Trophoblast cell (in vitro differentiated cells and primary cell): ENCODE measurements around the gene SHISA8.

Source experiments
- DNase-seq, 2 donors: peaks; one replicate each; pipeline ENCODE4 v3.0.0-alpha.2; 2016
- H2AFZ ChIP-seq: 2 replicates; pipeline ENCODE4 v1.6.1; 2013; ENCODE audit warnings: low read length, moderate library complexity, mild to moderate bottlenecking; ENCODE audit not compliant: insufficient read depth, poor library complexity
- H2AK5ac ChIP-seq: 2 replicates; pipeline ENCODE4 v1.6.1; 2013; ENCODE audit warnings: mild to moderate bottlenecking, low read length
- H2BK120ac ChIP-seq: 2 replicates; pipeline ENCODE4 v1.6.1; 2013; ENCODE audit warnings: low read length, mild to moderate bottlenecking, moderate library complexity; ENCODE audit not compliant: insufficient read depth, poor library complexity
- H2BK12ac ChIP-seq: 2 replicates; pipeline ENCODE4 v1.6.1; 2013; ENCODE audit warnings: mild to moderate bottlenecking, low read length, moderate library complexity
- H2BK5ac ChIP-seq: 2 replicates; pipeline ENCODE4 v1.6.1; 2013; ENCODE audit warnings: low read length, low read depth, moderate library complexity, mild to moderate bottlenecking; ENCODE audit not compliant: poor library complexity
- H3K14ac ChIP-seq: 2 replicates; pipeline ENCODE4 v1.6.1; 2013; ENCODE audit warnings: mild to moderate bottlenecking, low read length
- H3K18ac ChIP-seq: 2 replicates; pipeline ENCODE4 v1.6.1; 2013; ENCODE audit warnings: mild to moderate bottlenecking, low read length
- H3K23ac ChIP-seq: 2 replicates; pipeline ENCODE4 v1.6.1; 2013; ENCODE audit warnings: low read length
- H3K27ac ChIP-seq: 2 replicates; pipeline ENCODE4 v1.5.1; 2013; ENCODE audit warnings: low read depth, mild to moderate bottlenecking, inconsistent platforms, low read length, moderate library complexity
- H3K27me3 ChIP-seq: 2 replicates; pipeline ENCODE4 v1.6.1; 2013; ENCODE audit warnings: inconsistent platforms, mild to moderate bottlenecking, low read length, moderate library complexity; ENCODE audit not compliant: insufficient read depth
- H3K36me3 ChIP-seq, 2 experiments: 1 replicate in 1 of 2; 2 replicates in 1 of 2; pipeline ENCODE4 v1.6.1; 2013; ENCODE audit warnings: low read length in 2 of 2, mild to moderate bottlenecking in 2 of 2, moderate library complexity in 1 of 2; ENCODE audit not compliant: insufficient read depth in 2 of 2, control insufficient read depth in 1 of 2
- H3K4ac ChIP-seq: 2 replicates; pipeline ENCODE4 v1.6.1; 2013; ENCODE audit warnings: low read depth, mild to moderate bottlenecking, low read length, moderate library complexity
- H3K4me1 ChIP-seq, 2 experiments: 1 replicate in 1 of 2; 2 replicates in 1 of 2; pipeline ENCODE4 v1.6.1; 2013; ENCODE audit warnings: low read length in 2 of 2, mild to moderate bottlenecking in 2 of 2, moderate library complexity in 1 of 2; ENCODE audit not compliant: insufficient read depth in 2 of 2, control insufficient read depth in 1 of 2
- H3K4me2 ChIP-seq: 2 replicates; pipeline ENCODE4 v1.6.1; 2013; ENCODE audit warnings: inconsistent platforms, mild to moderate bottlenecking, low read length, moderate library complexity
- H3K4me3 ChIP-seq: 2 replicates; pipeline ENCODE4 v1.5.1; 2013; ENCODE audit warnings: mild to moderate bottlenecking, low read depth, low read length, inconsistent platforms
- H3K79me1 ChIP-seq: one replicate; pipeline ENCODE4 v1.6.1; 2013; ENCODE audit warnings: low read length
- H3K79me2 ChIP-seq: 2 replicates; pipeline ENCODE4 v1.6.1; 2013; ENCODE audit warnings: low read length, mild to moderate bottlenecking; ENCODE audit not compliant: control insufficient read depth, insufficient read depth, poor library complexity
- H3K9ac ChIP-seq: 2 replicates; pipeline ENCODE4 v1.6.1; 2013; ENCODE audit warnings: mild to moderate bottlenecking, low read length
- H3K9me3 ChIP-seq: 2 replicates; pipeline ENCODE4 v1.6.1; 2013; ENCODE audit warnings: low read depth, mild to moderate bottlenecking, control low read depth, inconsistent platforms, low read length; ENCODE audit not compliant: insufficient read depth
- H4K12ac ChIP-seq: 2 replicates; pipeline ENCODE4 v1.6.1; 2013; ENCODE audit warnings: low read depth, mild to moderate bottlenecking, low read length, moderate library complexity
- H4K8ac ChIP-seq: 2 replicates; pipeline ENCODE4 v1.6.1; 2013; ENCODE audit warnings: low read depth, mild to moderate bottlenecking, low read length, moderate library complexity
- H4K91ac ChIP-seq: one replicate; pipeline ENCODE4 v1.6.1; 2013; ENCODE audit warnings: low read depth, mild to moderate bottlenecking, low read length, moderate library complexity
- WGBS: extraction: QIAGEN DNeasy Blood & Tissue Kit; methylation state at CpG from one replicate; pipeline ENCODE4 v1.1.7; 2013; ENCODE audit warnings: missing lambda C conversion rate; ENCODE audit not compliant: insufficient read length, insufficient coverage; ENCODE audit errors: extremely low coverage; 5-methylcytosine and 5-hydroxymethylcytosine counted together

The SHISA8 gene

DNA sequence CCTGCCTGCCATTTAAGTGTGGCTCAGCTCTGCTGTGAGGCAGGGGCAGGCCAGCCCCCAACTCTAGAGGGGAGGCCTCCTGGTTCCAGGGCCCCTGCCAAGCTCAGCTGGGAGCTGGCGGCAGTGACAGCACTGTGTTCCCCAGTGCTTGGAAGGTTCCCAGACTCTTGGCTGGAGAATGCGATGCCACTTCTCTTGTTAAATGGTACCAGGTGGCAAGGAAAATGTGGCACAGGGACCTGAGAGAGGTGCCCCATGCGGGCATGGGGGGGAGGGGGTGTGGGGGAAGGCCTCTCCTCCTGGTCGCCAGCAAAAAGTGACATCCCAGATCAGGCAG lies 20.1 kb upstream of the SHISA8 start:
- no peak overlapping the region for H4K12ac ChIP-seq
- no peak overlapping the region for H2AK5ac ChIP-seq
- whole genome bisulfite sequencing, result no CpG with 5 or more reads among the region's 4 CpGs
- no peak overlapping the region for H2BK5ac ChIP-seq
- H4K91ac ChIP-seq, result no peak overlapping the region
- H3K4ac ChIP-seq, result no peak overlapping the region
- no peak overlapping the region for H3K18ac ChIP-seq
- no peak overlapping the region for H3K4me3 ChIP-seq
- no peaks in the 10 kb centered on the region for H3K27me3 ChIP-seq
- no peak overlapping the region for H2AFZ ChIP-seq
- no peak overlapping the region for H3K4me2 ChIP-seq
- no peak overlapping the region for H3K27ac ChIP-seq
- H3K79me2 ChIP-seq, result no peaks in the 10 kb centered on the region
- H4K8ac ChIP-seq, result no peak overlapping the region
- H3K79me1 ChIP-seq, result no peaks in the 10 kb centered on the region
- H3K4me1 ChIP-seq, result no peaks in the 10 kb centered on the region
- H3K14ac ChIP-seq, result no peak overlapping the region
- H2BK120ac ChIP-seq, result no peak overlapping the region
- no peak for DNase-seq
- no peak overlapping the region for H2BK12ac ChIP-seq
- H3K9me3 ChIP-seq, result peaks cover 3% of the 10 kb centered on the region
- no peak overlapping the region for H3K23ac ChIP-seq
- H3K9ac ChIP-seq, result no peak overlapping the region
- H3K36me3 ChIP-seq, result peaks cover 9 to 12% of the 10 kb centered on the region in 2 experiments

DNA sequence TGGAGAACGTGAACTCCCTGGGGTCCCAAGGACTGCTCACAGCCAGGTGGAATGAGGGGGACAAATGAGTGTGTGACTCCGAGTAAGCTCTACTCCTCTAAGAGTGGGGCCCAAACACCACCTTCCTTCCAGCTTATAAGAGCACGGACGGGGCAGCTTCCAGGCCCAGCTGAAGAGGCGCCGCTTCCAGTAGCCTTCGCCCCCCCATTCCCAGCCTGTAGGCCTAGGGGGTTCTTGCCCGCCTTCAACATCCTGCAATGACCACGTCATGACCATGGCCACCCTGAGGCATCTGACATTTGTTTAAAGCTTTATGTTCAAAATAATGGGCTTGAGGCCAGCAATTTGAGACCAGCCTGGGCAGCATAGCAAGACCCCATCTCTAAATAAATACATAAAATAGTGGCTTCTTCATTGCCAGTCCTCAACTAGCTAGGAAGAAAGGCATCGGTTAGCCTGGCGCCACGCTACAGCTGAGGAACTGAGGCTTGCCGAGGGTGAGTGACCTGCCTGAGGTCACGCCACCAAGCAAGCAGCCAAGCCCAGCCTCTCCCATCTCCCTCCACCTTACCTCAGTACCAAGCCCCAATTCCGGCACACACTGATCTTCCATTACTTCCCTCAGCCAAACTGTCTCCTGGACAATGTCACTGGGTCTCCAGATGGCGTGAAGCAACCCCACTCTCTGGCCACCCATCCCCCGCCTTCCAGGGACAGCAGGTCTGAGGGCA lies 19.6 kb upstream of the SHISA8 start:
- no CpG with 5 or more reads among the region's 17 CpGs for WGBS
- H3K27me3 ChIP-seq, result no peaks in the 10 kb centered on the region
- H3K79me2 ChIP-seq, result no peaks in the 10 kb centered on the region
- peaks cover 3% of the 10 kb centered on the region for H3K9me3 ChIP-seq
- H3K4me2 ChIP-seq, result no peak overlapping the region
- no peak overlapping the region for H3K14ac ChIP-seq
- H3K9ac ChIP-seq, result no peak overlapping the region
- no peak overlapping the region for H2AFZ ChIP-seq
- no peak for DNase-seq
- no peak overlapping the region for H3K4ac ChIP-seq
- H3K36me3 ChIP-seq, result peaks cover 9 to 12% of the 10 kb centered on the region in 2 experiments
- no peak overlapping the region for H3K23ac ChIP-seq
- no peak overlapping the region for H4K91ac ChIP-seq
- no peak overlapping the region for H2AK5ac ChIP-seq
- H4K8ac ChIP-seq, result no peak overlapping the region
- H3K18ac ChIP-seq, result no peak overlapping the region
- H2BK120ac ChIP-seq, result no peak overlapping the region
- H3K4me1 ChIP-seq, result no peaks in the 10 kb centered on the region
- H2BK5ac ChIP-seq, result no peak overlapping the region
- H3K27ac ChIP-seq, result no peak overlapping the region
- H4K12ac ChIP-seq, result no peak overlapping the region
- no peak overlapping the region for H2BK12ac ChIP-seq
- H3K79me1 ChIP-seq, result no peaks in the 10 kb centered on the region
- no peak overlapping the region for H3K4me3 ChIP-seq

DNA sequence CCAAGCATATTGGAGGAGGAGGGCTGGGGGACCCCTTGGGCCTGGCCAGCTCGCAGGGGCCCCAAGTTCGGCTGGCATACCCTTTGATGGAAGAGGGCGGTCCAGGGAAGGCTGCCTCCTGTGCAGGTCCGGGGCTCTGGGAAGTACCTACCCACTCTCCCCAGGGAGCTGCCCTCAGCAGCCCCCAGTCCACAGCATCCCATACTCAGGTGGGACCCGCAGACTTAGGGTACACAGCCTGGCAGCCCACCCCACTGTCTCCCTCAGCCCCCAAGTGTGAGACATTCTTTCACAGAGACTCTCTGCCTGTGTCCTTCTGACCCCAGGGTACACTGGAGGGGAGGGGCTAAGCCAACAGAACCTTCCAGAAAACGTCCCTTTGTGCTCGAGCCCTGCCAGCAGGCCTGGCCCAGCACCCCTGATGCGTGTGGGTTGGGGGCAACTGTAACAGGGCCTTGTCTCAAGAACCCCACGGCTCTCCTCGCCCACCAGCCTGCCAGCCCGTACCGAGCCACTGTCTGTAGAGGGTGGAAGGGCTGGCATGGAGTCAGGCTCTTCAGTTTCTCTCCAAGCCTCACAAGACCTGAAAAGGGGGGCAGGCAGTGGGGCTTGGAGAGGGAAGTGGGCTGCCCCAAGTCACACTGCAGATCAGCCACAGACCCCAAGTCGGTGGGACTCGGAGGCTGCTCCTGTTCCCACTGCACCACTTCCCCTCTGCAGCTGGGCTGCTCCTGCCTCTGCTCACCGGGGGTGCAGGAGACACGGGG lies 18.7 kb upstream of the SHISA8 start:
- Histone ChIP-seq H2AK5ac (no peak overlapping the region), H3K4ac (no peak overlapping the region), H3K9ac (no peak overlapping the region), H3K27ac (no peak overlapping the region), H3K9me3 (peaks cover 3% of the 10 kb centered on the region), H2BK120ac (no peak overlapping the region), H4K8ac (no peak overlapping the region), H3K23ac (no peak overlapping the region), H2AFZ (no peak overlapping the region), H2BK12ac (no peak overlapping the region), H4K12ac (no peak overlapping the region), H3K36me3 (peaks cover 3 to 6% of the 10 kb centered on the region in 2 experiments), H3K4me1 (no peaks in the 10 kb centered on the region), H3K27me3 (no peaks in the 10 kb centered on the region), H3K79me1 (no peaks in the 10 kb centered on the region), H3K4me3 (no peak overlapping the region), H3K79me2 (no peaks in the 10 kb centered on the region), H4K91ac (no peak overlapping the region), H2BK5ac (no peak overlapping the region), H3K18ac (no peak overlapping the region), H3K4me2 (no peak overlapping the region), H3K14ac (no peak overlapping the region)
- WGBS, result no CpG with 5 or more reads among the region's 16 CpGs
- DNase-seq, result no peak

DNA sequence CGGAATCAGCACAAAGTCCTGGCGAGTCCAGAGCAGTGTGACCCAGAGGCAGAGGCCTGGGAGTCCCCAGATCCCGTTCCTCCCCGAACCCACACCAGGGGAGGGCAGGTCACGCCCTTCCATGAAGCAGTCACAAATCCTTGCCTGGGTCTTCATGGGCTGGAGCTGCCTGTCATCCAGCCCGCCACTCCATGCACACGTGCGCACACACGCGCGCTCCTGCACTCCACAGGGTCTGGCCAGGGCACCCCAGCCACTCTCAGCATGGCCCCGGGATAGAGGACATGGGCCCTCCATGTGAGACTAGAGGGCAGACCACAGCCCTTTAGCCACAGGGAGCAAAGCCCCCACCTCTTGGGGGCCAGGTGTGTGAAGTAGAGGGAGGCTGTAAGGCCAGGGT lies 17.5 kb upstream of the SHISA8 start:
- no peak overlapping the region for H3K23ac ChIP-seq
- no CpG with 5 or more reads among the region's 12 CpGs for WGBS
- H4K91ac ChIP-seq, result no peak overlapping the region
- H3K18ac ChIP-seq, result no peak overlapping the region
- H3K36me3 ChIP-seq, result peaks cover 0 to 6% of the 10 kb centered on the region in 2 experiments
- DNase-seq, result no peak
- H2BK12ac ChIP-seq, result no peak overlapping the region
- no peak overlapping the region for H3K9ac ChIP-seq
- H4K8ac ChIP-seq, result no peak overlapping the region
- no peaks in the 10 kb centered on the region for H3K4me1 ChIP-seq
- no peak overlapping the region for H2AK5ac ChIP-seq
- H4K12ac ChIP-seq, result peak overlapping the region; percentile 31
- H3K27me3 ChIP-seq, result no peaks in the 10 kb centered on the region
- H3K4me2 ChIP-seq, result no peak overlapping the region
- no peak overlapping the region for H3K27ac ChIP-seq
- no peak overlapping the region for H3K4me3 ChIP-seq
- no peaks in the 10 kb centered on the region for H3K79me1 ChIP-seq
- peaks cover 3% of the 10 kb centered on the region for H3K9me3 ChIP-seq
- no peak overlapping the region for H3K4ac ChIP-seq
- H2BK120ac ChIP-seq, result no peak overlapping the region
- no peak overlapping the region for H2AFZ ChIP-seq
- no peaks in the 10 kb centered on the region for H3K79me2 ChIP-seq
- H3K14ac ChIP-seq, result no peak overlapping the region
- H2BK5ac ChIP-seq, result no peak overlapping the region
